GM12874 (cell line): ENCODE data around the gene MYO9B.

Experiments used
- TF ChIP-seq, protein P1 (sequence below): IDR thresholded peaks from 2 replicates; pipeline ENCODE4 v1.5.1; 2011; ENCODE audit warnings: low read depth, mild to moderate bottlenecking, control low read depth, low read length, moderate library complexity; ENCODE audit not compliant: insufficient read depth

Gene MYO9B

DNA sequence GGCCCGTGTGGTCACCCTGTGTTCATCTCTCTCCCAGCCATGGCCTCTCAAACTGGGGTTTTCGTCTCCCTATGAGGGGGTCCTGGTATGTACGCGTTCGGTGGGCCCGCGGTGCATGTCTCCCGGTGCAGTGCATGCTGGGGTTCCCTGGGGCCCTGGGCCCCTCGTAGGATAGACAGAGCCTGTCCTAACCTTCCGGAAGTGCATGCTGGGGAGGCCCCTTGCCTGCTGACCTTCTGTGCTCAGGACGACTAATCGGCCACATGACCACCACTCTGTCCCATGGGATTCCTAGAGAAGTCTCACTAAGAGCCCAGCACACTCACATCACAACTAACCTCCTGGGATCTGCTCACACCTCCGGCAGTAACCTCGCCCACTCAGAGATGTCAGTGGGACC is 134.7 kb downstream of the MYO9B start:
- TF ChIP-seq, protein P1, sequence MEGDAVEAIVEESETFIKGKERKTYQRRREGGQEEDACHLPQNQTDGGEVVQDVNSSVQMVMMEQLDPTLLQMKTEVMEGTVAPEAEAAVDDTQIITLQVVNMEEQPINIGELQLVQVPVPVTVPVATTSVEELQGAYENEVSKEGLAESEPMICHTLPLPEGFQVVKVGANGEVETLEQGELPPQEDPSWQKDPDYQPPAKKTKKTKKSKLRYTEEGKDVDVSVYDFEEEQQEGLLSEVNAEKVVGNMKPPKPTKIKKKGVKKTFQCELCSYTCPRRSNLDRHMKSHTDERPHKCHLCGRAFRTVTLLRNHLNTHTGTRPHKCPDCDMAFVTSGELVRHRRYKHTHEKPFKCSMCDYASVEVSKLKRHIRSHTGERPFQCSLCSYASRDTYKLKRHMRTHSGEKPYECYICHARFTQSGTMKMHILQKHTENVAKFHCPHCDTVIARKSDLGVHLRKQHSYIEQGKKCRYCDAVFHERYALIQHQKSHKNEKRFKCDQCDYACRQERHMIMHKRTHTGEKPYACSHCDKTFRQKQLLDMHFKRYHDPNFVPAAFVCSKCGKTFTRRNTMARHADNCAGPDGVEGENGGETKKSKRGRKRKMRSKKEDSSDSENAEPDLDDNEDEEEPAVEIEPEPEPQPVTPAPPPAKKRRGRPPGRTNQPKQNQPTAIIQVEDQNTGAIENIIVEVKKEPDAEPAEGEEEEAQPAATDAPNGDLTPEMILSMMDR, result no peak

DNA sequence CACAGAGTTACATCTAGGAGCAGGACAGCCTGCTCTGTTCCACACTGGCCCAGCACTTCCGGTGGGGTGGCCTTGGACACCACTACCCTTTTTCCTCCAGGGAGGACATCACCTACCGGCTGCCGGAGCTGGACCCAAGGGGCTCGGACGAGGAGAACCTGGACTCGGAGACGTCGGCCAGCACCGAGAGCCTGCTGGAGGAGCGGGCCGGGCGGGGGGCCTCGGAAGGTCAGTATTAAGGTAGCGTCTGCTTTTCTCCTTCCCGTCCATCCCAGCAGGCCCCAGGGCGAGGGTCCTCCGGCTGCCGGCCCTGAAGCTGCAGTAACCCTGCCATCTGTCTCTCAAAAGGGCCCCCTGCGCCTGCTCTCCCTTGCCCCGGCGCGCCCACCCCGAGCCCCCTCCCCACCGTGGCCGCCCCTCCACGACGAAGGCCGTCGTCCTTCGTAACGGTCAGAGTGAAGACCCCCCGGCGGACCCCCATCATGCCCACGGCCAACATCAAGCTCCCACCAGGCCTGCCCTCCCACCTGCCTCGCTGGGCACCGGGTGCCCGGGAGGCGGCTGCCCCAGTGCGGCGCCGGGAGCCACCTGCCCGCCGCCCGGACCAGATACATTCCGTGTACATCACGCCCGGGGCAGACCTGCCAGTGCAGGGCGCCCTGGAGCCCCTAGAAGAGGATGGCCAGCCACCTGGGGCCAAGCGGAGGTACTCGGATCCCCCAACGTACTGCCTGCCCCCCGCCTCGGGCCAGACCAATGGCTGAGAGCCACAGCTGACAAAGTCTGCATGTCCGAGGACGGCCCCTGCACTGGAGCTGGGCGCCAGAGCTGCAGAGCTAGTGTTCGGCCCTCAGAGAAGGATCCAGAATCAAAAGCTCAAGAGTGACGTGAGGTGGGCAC is 136.2 kb downstream of the MYO9B start:
- TF ChIP-seq, protein P1, result no peak

DNA sequence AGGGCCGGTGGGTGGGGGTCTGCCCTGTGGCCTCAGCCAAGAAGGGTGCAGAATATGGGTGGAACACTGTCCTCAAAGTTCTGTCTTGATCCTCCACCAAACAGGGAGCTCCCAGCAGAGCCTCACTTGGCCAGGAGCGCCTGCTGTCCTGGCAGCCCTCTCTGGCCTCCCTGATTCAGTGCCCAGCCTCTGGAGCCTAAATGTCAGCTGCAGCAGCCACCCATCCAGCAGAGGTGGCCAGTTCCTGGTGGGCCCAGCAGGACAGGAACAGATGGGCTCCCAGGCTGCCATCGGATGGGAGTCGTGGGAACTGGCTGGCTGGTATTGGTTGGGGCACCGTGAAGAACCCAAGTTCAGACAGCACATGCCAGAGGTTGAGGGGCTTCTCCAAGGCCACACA is 137.8 kb downstream of the MYO9B start:
- TF ChIP-seq, protein P1, result no peak

DNA sequence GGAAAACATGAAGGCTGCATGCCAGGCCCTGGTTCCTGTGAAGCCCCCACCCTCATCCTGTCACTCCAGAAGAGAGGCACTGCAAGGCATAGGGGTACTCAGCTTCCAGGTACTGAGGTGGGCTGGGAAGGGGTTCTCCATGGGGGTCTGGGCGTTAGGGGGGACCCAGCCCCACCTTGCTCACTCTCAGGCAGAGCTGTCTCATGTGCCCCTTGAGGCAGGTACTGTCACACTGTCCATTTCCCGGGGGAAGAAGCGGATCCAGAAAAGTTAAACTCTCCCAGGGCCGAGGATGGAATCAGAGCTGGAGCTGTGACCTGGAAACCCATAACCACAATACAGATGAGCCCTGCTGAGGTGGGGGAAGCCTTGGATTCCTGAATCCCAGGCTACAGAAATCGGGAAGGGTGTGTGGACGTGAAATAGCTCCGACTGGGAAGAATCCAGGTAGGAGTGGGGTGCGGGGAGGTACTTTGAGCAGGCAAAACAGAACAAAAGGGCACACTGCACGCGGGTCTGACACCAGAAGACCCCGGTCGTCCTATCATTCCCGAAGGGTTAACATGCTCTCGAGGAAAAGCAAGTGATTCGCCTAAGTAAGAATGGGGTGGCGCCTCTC is 139.0 kb downstream of the MYO9B start:
- TF ChIP-seq, protein P1, result no peak

DNA sequence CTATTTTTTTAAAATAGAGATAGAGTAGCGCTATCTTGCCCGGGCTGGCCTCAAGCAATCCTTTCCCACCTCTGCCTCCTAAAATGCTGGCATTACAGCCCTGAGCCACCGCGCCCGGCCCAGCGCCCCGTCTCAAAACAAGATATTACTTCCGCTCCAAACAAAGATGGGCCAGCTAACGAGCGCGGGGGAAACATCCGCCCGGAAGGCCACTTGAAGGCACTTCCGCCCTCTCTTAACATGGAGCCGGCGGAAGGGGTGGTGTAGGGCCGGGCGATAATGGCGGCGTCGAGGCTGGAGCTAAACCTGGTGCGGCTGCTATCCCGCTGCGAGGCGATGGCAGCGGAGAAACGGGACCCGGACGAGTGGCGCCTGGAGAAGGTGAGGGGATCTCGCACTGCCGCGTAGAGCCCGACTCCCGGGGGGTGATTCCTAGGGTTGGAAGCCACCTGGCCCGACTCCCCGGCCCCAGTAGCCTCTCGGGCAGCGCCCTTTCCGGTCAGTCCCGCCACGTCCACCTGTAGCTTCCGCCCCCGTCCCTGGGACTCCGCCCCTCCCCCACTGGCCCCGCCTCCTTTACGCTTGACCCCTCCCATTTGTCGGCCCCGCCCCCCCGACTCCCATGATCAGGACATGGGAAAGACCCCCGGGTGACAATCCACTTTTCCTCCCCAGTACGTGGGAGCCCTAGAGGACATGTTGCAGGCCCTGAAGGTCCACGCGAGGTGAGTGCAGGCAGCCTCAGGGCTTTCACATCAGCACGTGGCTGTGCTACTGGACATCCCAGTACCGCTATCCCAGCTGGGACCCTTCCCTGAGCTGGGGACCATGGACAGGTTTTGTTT is 139.8 kb downstream of the MYO9B start, which contains the start of gene USE1:
USE1 (plus strand) TSS at position 231 of the 845 bp plus-strand sequence; CDS start at position 280, 49 bp downstream.
- TF ChIP-seq, protein P1, result no peak

DNA sequence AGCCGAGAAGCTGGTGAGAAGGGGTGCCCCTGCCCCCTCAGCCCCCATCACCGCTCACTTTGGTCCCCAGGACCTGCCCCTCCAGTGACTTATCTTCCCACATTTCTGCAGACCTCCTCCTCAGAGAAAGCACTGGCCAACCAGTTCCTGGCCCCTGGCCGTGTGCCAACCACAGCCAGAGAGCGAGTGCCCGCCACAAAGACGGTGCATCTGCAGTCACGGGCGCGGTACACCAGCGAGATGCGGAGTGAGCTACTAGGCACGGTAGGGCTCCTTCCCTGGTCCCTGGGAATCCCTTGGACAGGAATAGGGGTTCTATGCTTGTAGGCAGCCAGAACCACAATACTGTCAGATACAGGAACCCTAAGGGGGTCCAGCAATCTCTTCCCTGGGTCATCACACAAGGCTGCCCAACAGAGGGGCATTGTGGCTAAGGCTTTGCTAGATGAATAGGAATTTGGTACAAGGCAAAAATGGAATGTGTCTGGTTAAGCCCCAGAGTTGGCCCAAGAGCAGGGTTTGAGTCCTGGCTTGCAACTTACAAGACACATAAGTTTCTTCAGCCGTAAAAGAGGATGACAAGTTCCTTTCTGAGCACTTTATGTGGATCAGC is 140.6 kb downstream of the MYO9B start:
- TF ChIP-seq, protein P1, result no peak
